HT1080 (cell line): Measurements from ENCODE around the gene IL17RD. TPM values are rescaled to one million over a fixed set of nuclear protein-coding genes. Genes with fewer than 3 reads are reported as not detected.
A peak's percentile ranks its signal among the peaks of the same experiment; 100 is the strongest.

Source experiments
- DNase-seq: peaks from one replicate; pipeline ENCODE4 v3.0.0-alpha.2; 2015; ENCODE audit warnings: low read depth
- total RNA-seq: library from RNA; depleted of rRNA; stranded (reverse); fragments of >200 nt; shearing (Covaris generic); gene quantifications from 2 replicates; pipeline ENCODE4 v1.2.3, GENCODE V29; 2014

The IL17RD gene
- total RNA-seq, 1 experiment from 2014 or later: 4.3 TPM

GRCh38 chr3:57158813-57159738 lies 6.1 kb downstream of the IL17RD start:
- peak; percentile 89 for DNase-seq

DNA sequence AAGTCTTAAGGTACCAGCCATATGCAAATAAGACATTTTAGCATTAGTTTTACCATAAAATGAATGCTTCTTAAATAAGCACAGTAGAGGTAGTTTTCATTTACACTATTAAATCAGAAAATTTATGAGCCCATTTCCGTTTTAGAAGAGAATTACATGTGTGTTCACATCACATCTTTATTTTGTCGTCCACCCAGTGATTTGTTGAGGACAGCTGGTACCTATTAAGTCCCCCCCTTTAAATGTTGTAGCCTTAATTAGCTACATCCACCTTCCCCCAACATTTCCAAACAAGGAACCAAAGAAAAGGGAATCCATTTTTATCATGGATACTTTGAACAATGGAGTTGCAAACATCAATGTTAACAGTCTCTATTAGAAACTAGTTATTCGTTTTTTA lies 6.8 kb downstream of the IL17RD start:
- DNase-seq: no peak

DNA sequence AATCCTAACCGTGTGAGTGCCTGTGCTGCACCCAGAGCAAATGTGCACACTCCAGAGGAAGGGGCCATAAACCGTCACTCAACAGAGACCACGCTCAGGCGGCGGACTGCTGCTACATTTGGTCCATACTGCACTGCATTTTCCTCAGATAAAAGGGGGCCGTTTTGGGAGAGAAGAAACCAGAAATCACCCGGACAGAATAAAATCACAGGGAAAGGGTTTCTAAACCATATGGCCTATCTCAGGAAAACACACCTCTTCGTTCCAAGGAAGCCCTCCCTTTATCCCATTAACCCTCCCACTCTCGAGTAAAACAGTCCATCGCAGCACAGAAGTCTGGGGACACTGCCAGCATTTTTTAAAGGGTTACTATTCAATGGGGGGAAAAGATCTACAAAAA lies 7.6 kb downstream of the IL17RD start:
- DNase-seq: no peak

DNA sequence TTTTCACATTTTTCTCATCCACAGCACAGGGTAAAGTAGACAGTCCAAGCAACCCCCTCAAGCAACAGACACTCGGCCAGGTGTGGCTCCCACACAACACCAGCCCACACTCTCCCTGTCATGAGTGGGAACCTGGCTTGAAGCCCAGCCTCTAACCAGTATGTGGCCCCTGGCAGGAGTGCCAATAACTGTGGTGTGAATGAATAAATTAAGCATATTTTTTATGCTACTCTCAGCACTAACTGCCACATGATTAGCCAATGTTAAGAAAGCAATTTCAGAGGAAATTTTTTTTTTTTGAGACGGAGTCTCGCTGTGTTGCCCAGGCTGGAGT lies 9.9 kb downstream of the IL17RD start:
- no peak for DNase-seq

DNA sequence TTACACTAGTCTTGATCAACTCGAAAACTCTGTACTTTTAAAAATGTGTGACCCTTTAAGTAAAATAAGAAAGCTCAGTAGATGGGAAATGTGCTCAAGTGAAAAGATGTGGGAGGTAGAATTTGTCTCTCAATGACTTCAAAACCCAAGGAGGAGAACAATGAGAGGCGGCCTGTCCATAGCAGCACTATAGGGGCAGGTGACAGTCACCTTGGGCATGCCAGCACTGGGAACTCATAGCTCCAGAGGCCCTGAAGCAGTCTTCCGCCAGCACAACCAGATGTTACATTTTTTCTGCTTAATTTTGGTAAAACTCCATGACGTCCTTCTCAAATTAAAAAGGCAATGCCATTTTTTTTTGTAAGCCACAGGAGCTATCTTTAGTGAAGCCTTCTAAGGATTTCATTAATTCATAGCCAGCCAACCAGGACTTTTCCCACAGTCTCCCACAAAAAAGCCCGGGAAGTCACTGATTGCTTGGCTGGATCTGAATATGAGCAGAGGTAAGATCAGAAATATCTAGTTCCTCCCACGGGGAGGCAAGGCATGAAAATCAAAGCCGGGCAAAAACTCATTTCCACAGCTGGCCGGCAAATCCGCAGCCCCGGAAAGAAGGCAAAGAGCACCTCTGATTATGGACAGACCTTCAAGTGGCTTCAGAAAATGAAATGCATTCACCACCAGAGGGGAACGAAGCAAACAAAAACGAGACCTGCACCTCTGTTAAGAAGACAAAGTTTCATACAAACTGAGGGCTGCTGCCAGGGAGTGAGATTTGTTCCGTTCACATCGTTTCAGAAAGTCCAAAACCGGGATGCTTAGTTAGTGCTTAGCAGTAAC lies 10.5 kb downstream of the IL17RD start:
- DNase-seq: no peak

DNA sequence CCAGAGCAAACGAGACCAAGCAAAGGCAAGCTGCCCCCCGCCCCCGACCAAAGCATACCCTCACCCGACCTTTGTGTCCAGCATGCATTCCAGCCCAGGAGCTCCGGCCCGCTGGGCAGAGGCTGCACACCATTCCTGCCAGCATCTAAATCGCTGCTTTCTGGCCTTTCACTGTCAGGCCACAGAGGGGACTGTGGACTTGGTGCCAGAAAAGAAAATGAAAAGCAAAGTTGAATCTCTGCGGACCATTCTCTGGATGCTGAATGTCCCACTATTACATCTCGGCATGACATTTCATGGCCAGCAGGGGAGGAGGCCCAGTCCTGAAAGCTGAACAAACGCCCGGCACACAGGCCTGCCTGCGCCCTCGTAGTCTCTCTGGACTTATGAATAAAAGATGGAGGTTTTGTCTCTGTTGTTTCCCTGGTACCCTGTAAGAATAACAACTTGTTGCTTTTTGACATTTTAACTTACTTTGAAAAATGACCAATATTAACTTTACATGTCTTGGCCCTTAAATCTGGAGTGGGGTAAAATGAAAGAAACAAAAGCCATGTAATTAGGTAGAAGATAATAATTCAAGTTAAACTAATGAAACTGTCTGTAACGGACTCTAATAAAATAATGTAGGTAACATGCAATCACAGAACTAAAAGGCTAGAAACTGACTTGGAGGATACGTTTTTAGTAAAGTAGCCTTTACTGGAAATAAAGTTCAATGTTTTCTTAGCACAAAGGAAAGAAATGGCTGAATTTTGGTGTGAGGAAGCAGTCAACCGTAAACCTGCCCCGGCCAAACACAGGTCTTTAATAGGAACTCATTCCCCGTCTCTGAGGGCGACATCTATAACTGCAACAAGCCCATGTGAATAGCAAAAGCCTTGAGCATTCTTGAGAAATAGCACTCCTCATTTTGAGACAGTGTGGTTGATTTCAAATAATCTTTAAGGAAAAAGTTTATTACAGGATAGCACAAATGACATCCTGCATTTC lies 12.7 kb downstream of the IL17RD start:
- DNase-seq: no peak

DNA sequence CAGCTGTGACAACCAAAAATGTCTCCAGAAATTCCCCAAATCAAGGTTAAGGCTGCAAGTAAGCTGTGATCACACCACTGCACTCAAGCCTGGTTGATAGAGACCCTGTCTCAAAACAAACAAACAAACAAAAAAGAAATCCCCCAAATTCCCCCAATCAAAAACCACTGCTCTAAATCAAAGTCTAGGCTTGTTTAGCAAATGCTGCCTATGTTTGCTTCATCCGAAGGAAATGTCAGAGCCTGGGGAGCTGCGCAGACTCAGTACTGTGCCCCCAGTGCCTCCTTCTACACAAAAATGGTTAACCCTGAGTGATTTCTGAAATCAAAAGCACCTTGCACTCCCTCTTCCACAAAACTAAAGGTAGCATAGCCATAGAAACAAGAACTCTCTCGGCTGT lies 13.4 kb downstream of the IL17RD start:
- DNase-seq: no peak

DNA sequence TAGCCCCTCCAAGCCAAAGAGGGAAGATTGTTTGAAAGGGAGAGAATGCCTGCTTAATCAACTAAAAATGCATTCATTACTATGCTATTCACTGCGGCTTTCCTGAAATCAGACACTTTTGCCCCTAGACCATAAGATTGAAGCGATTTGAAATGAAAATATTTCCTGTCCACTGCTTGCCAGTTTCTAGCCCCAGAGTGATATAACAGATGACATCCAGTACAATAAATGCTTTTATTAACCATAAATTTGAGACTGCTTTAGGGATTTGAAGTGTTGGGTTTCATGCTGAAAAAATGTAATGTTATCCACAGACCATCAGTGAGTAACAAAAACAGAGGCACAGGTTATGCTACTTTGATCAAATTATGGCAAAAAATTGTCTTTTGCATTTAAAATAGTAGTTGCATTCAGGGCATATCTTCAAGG lies 14.1 kb downstream of the IL17RD start:
- DNase-seq: peak; percentile 75

DNA sequence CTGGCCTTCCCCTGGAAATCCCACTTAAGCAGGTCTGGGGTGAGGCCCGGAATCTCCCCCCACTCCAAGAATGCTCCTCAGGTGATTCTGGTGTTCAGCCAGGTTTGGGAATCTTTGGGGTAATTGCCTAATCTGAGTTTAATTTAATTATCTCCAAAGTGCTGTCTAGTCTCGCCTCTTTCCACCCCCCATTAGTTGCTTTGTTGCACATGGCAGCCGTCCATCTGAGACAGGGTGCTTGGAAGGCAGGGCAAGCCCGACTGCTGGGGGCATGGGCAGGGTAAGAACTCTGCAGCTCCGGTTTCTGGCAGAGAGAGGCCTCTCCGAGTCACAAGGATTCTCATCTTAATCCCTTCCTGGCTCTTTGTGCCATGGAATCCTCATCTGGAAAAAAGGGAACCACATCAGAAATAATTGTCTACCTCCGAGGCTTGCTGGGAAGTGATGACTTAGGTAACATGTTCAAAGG lies 15.0 kb downstream of the IL17RD start:
- DNase-seq: no peak

DNA sequence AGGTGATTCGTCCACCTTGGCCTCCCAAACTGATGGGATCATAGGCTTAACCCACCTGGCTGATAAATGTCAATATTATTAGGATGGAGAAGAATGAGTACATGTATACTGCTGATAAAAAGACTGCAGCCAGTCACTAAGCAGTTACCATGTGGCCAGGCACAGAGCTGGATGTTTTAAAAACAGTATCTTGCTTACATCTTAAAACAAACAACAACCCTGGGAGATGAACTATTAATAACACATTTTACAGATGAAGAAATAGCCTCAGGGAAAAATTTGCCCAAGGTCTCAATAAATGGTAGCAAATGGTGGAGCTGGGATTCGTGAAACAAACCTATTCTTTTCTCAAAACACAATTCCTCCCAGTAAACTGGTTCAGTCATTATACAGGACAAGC lies 18.1 kb downstream of the IL17RD start:
- no peak for DNase-seq

DNA sequence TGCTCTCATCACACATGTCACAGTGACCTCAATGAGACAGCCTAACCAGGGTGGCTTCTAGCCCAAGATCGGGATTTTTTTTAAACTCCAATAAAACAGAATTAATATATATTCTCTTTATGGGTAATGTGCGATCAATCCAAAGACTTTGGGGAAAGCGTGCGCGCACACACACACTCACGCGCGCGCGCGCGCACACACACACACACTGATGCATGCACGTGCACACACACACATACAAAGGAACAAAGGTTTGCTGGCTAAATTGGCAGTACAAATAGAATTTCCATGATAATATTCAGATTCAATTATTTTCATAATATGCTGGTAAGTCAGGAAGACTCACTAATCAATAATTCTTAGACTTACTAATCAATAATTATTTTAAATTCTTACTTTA lies 19.3 kb downstream of the IL17RD start:
- DNase-seq: no peak

DNA sequence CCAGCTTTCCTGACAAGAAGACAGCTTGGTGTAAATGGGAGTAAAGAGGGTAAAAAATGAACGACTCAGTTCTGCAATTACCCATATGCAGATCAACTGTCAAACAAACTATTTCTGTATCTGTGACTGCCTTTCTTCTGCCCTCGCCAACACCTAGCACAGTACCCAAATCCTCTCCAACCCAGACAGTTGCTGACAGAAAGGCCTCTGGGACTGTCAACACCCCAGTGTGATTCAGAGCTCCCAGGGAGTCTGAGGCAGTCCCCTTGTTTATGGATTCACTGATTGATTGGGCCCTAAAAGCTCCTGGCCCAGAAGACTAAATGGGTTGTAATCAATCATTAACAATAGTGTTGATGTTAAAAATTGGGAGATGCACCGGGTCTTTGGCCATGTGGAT lies 20.2 kb downstream of the IL17RD start:
- no peak for DNase-seq

GRCh38 chr3:57143886-57144459 lies 21.2 kb downstream of the IL17RD start:
- no peak for DNase-seq

DNA sequence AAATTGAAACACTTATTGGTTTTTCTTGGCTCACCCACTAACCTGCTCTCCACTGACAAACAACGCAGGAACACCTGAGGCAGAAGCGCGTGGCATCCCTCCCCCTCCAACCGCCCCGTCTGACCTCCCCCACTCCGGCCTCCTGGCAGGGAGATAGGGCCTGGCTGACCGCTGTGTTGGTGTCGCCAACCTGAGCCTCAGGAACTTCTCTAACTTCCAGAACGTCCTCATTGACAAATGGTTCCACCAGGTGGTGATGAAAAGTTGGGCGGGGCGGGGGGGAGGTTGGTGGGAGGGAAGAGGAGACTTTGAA lies 22.8 kb downstream of the IL17RD start:
- no peak for DNase-seq

- DNase-seq: no peak
Observed at GRCh38 chr3:57141719-57142410, 23.3 kb downstream of the IL17RD start.

DNA sequence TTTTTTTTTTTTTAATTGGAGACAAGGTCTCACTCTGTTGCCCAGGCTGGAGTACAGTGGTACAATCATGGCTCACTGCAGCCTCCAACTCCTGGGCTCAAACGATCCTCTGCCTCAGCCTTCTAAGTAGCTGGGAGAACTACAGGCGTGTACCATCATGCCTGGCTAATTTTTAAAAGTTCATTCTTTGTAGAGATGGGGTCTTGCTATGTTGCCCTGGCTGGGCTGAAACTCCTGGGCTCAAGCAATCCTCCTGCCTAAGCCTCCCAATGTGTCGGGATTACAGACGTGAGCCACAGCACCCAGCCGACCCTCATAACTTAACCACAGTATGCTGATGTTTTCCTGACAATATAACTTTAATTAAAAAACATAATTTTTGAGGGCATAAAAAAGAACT lies 24.3 kb downstream of the IL17RD start:
- DNase-seq: no peak

DNA sequence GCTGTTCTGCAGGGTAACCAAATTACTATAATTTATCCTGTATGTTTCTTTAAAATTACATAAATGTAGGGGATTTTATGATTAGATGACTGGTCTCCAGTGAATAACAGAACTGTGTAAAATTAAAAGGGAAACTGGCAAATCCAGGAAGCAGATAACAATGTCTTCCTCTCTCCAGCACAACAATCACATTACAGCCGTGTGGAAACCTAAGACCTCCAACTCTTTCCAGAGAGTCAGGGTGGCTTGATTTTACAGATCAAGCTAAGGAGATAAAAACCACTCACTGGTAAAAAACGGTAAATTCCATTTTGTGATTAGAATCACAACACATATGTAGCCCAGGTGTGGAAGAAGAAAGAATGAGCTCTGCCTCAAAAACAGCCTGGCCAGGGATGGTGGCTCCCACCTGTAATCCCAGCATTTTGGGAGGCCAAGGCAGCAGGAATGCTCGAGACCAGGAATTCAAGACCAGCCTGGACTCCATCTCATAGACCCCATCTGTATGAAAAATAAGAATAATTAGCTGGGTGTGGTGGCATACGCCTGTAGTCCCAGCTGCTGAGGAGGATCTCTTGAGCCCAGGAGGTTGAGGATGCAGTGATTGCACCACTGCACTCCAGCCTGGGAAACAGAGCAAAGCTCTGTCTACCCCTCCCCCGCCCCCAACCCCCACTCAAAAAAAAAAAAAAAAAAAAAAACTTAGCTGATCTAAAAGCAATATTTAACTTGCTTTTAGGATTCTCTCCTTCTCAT lies 29.0 kb downstream of the IL17RD start:
- DNase-seq: no peak

- no peak for DNase-seq
Observed at GRCh38 chr3:57133157-57133556, 32.0 kb downstream of the IL17RD start.

DNA sequence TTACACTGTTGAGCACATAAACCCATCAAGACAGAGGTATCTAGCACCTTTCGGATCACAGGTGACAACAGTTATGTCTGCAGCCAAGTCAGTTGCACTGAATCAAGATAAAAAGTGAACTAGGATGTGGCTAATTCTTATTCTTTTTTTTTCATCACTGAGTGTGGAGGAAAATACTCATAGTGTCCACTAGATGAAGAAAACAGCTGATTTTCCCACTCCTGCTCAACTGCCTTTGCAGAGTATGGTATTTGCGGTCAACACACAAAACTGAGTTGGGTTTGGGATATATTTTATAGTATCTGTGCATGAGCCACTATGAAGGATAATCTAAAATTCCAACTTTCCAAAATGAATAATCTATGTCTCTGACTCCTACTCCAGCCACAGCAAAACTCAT lies 32.5 kb downstream of the IL17RD start:
- DNase-seq: no peak

DNA sequence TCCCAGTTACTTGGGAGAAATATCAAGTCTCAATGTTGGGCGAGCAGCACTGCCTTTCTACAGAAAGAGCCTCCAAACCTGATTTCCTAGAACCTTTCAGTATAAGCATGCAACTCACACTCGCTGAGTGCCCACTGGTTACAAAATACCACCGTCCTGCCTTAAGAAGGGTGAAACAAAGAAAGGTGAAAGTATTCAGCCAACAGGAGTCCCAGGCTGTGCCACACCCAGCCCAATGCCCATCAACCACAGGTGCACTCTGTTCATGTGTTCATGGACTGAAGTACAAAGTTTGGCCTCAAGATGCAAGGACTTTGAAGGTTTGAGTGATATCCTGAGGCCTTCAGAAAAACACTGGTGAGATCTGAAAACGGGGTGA lies 34.0 kb downstream of the IL17RD start:
- no peak for DNase-seq
